ENCODE results near the gene CDC34.

Gene CDC34

GRCh38 chr19:576768-577438 is 45.3 kb downstream of the CDC34 start:
- no peak overlapping the region for H3K4me3 ChIP-seq (ENCODE audit: low read length)
- TF ChIP-seq CTCF (IDR thresholded peaks at IDR 0.05; ENCODE audit: insufficient read depth, low read depth, low read length, missing control alignments): no peak
- DNase-seq (ENCODE audit: low read depth): no peak

DNA sequence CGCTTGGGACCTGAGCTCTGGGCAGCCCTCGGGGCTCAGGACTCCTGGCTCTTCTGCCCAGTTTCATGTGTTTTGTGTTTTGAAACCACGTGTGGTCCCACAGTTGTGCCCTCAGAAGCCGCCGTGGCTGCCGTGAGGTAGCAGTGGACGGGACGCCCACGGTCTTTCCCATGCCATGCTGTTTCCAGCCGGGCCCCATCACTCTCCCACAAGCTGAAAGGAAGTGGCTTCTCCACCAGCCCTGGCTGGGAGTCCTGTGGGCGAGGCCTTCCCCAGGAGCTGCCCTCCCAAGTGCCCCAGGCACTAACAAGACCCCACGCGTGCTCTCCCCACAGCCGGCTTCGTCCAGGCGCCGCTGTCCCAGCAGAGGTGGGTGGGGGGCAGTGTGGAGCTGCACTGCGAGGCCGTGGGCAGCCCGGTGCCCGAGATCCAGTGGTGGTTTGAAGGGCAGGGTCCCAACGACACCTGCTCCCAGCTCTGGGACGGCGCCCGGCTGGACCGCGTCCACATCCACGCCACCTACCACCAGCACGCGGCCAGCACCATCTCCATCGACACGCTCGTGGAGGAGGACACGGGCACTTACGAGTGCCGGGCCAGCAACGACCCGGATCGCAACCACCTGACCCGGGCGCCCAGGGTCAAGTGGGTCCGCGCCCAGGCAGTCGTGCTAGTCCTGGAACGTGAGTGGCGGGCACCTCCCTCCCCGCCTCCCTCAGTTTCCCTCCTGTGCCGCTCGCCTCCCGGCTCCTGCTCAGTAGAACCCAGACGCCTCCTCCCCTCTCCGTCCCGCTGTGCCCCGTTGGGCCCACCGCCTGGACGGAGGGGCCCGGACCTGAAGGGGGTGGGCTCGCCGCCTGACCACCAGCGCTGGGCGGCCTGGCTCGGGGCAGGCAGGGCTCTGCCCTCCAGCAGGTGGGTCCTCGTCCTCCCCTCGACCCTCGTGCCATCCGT is 46.2 kb downstream of the CDC34 start:
- no peak for DNase-seq (ENCODE audit: low read depth)
- H3K4me3 ChIP-seq (ENCODE audit: low read length): no peak overlapping the region
- no peak for TF ChIP-seq CTCF (IDR thresholded peaks at IDR 0.05; ENCODE audit: insufficient read depth, low read depth, low read length, missing control alignments)

GRCh38 chr19:579111-579841 is 47.7 kb downstream of the CDC34 start:
- no peak overlapping the region for H3K4me3 ChIP-seq (ENCODE audit: low read length)
- no peak for DNase-seq (ENCODE audit: low read depth)
- TF ChIP-seq CTCF (IDR thresholded peaks at IDR 0.05; ENCODE audit: insufficient read depth, low read depth, low read length, missing control alignments): no peak

- TF ChIP-seq CTCF (IDR thresholded peaks at IDR 0.05; ENCODE audit: insufficient read depth, low read depth, low read length, missing control alignments): no peak
- H3K4me3 ChIP-seq (ENCODE audit: low read length): no peak overlapping the region
- no peak for DNase-seq (ENCODE audit: low read depth)
Measured at GRCh38 chr19:579842-580155, 48.2 kb downstream of the CDC34 start.

DNA sequence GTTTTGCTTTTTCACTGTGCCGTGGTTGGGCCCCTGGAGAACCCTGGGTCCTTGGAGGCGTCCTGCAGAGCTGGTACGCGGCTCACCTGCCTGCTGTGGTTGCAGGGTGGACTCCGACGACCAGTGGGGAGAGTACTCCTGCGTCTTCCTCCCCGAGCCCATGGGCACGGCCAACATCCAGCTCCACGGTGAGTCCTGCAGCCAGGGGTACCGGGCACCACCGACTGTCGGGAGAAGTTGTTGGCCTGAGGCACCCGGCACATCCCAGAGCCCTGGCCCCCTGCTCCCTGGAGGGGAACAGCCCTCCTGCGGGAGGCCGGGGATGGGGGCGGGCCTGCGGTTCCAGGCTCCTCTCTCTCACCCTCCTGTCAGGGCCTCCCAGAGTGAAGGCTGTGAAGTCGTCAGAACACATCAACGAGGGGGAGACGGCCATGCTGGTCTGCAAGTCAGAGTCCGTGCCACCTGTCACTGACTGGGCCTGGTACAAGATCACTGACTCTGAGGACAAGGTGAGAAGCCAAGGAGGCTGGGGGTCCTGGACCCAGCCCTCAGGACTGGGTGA is 48.8 kb downstream of the CDC34 start:
- no peak for TF ChIP-seq CTCF (IDR thresholded peaks at IDR 0.05; ENCODE audit: insufficient read depth, low read depth, low read length, missing control alignments)
- H3K4me3 ChIP-seq (ENCODE audit: low read length): no peak overlapping the region
- no peak for DNase-seq (ENCODE audit: low read depth)

- DNase-seq (ENCODE audit: low read depth): no peak
- no peak overlapping the region for H3K4me3 ChIP-seq (ENCODE audit: low read length)
- TF ChIP-seq CTCF (IDR thresholded peaks at IDR 0.05; ENCODE audit: insufficient read depth, low read depth, low read length, missing control alignments): no peak
Measured at GRCh38 chr19:581399-582111, 50.0 kb downstream of the CDC34 start.
